ENCODE results near the gene PCLO. TPM values are rescaled to one million over a fixed set of nuclear protein-coding genes. Genes with fewer than 3 reads are reported as not detected.

Gene PCLO
- total and polyA plus RNA-seq, 2 of the 4 experiments (the other 2 are of a cell fraction): under 0.01 to 0.05 TPM

GRCh38 chr7:83021032-83021431 lies 141.7 kb downstream of the PCLO start:
- no peak overlapping the region for H4K8ac ChIP-seq (ENCODE audit: low read depth in 2 of 2, low read length in 2 of 2)
- H3K4ac ChIP-seq (ENCODE audit: low read depth, low read length): no peak overlapping the region
- BruUV-seq (replicated peaks): no TSS peak
- H3K56ac ChIP-seq (ENCODE audit: extremely low read depth, insufficient read depth, low read length): no peak overlapping the region
- dilution Hi-C loops (cut with HindIII; ENCODE audit: low sequenced_read_pairs, unreplicated experiment) (no loop called here), in situ Hi-C loops (cut with MboI; ENCODE audit: low sequenced_read_pairs) (no loop called here), intact Hi-C loops (cut with micrococcal nuclease) (no loop called here)
- H3K4me2 ChIP-seq (ENCODE audit: low read depth, low read length): no peak overlapping the region
- no CpG with 5 or more reads among the region's 1 CpG for WGBS, 2 experiments (ENCODE audit: extremely low coverage in 2 of 2, insufficient read length in 1 of 2)
- H3K79me1 ChIP-seq (ENCODE audit: low read depth in 1 of 2, low read length in 2 of 2): no peaks in the 10 kb centered on the region
- H4K91ac ChIP-seq (ENCODE audit: insufficient read depth, low read depth, low read length): no peak overlapping the region
- no peaks in the 10 kb centered on the region for H4K20me1 ChIP-seq (ENCODE audit: insufficient read depth, low read length)
- H3K9me3 ChIP-seq (ENCODE audit: control insufficient read depth, insufficient read depth, low read length): no peaks in the 10 kb centered on the region
- H3K18ac ChIP-seq (ENCODE audit: low read depth, low read length): no peak overlapping the region
- no peak overlapping the region for H2BK5ac ChIP-seq (ENCODE audit: low read depth, low read length, poor library complexity, severe bottlenecking)
- ChIA-PET POLR2A (ENCODE audit: unreplicated experiment) (no interaction called here), CTCF (no interaction called here)
- no peaks in the 10 kb centered on the region for H3K27me3 ChIP-seq (ENCODE audit: control insufficient read depth, insufficient read depth, low read length)
- H3K9ac ChIP-seq (ENCODE audit: low read depth, low read length): no peak overlapping the region
- no peak overlapping the region for H3K4me3 ChIP-seq (ENCODE audit: insufficient read depth, low read depth, low read length)
- no peak for TF ChIP-seq NFE2L2 (IDR thresholded peaks at IDR 0.05; ENCODE audit: low read depth, low read length)
- no peak for TF ChIP-seq MAFK (IDR thresholded peaks at IDR 0.05; ENCODE audit: low read depth, low read length)
- no peak for TF ChIP-seq ELK1 (IDR thresholded peaks at IDR 0.05; ENCODE audit: borderline replicate concordance, low read depth, low read length)
- no peak for TF ChIP-seq RAD21 (IDR thresholded peaks at IDR 0.05; ENCODE audit: low read length)
- H4K5ac ChIP-seq (ENCODE audit: low read depth, low read length): no peak overlapping the region
- H3K36me3 ChIP-seq (ENCODE audit: control insufficient read depth, insufficient read depth, low read length): no peaks in the 10 kb centered on the region
- H2AFZ ChIP-seq (replicated peaks; ENCODE audit: low read length, poor library complexity): no peak overlapping the region
- DNase-seq (no peak), ATAC-seq (ENCODE audit: low read depth) (no peak)
- H3K27ac ChIP-seq (ENCODE audit: insufficient read depth, low read length): no peak overlapping the region
- H2AK9ac ChIP-seq (replicated peaks; ENCODE audit: low read depth, low read length, poor library complexity): no peak overlapping the region
- H3K9me1 ChIP-seq (ENCODE audit: insufficient read depth, low read length): no peaks in the 10 kb centered on the region
- no peak overlapping the region for H2AK5ac ChIP-seq (ENCODE audit: low read depth, low read length)
- no peak overlapping the region for H3K14ac ChIP-seq (replicated peaks; ENCODE audit: low read depth, low read length)
- no peak overlapping the region for H2BK120ac ChIP-seq (ENCODE audit: low read depth, low read length)
- no peak overlapping the region for H3K23ac ChIP-seq (ENCODE audit: low read depth, low read length)
- H2BK20ac ChIP-seq (ENCODE audit: low read depth, low read length): no peak overlapping the region
- no peaks in the 10 kb centered on the region for H3K4me1 ChIP-seq (ENCODE audit: control insufficient read depth, insufficient read depth, low read length)
- no peak overlapping the region for H2BK15ac ChIP-seq (ENCODE audit: low read depth, low read length)
